ENCODE measurements around the gene PDZD11. TPM values are rescaled to one million over a fixed set of nuclear protein-coding genes. Genes with fewer than 3 reads are reported as not detected.

Gene PDZD11
- total RNA-seq, 6 experiments from 2014 or later: 12.5 to 20.9 (median 16.1) TPM

GRCh38 chrX:70264784-70265183 is 24.9 kb downstream of the PDZD11 start:
- no peaks in the 10 kb centered on the region for H3K9me3 ChIP-seq
- H3K27ac ChIP-seq: no peak overlapping the region
- WGBS (ENCODE audit: insufficient coverage, low coverage, low lambda C conversion rate, missing lambda C conversion rate): 50% methylated on average over 3 of the region's 3 CpGs
- no peak for DNase-seq
- ATAC-seq: no peak
- H3K4me3 ChIP-seq: no peak overlapping the region
- no peaks in the 10 kb centered on the region for H3K27me3 ChIP-seq
- TF ChIP-seq CTCF (IDR thresholded peaks at IDR 0.05) (no peak), POLR2A (IDR thresholded peaks at IDR 0.05) (no peak)
- H3K4me1 ChIP-seq: no peaks in the 10 kb centered on the region
- H3K36me3 ChIP-seq: no peaks in the 10 kb centered on the region
- intact Hi-C loops (cut with DNase I): no loop called here

GRCh38 chrX:70262952-70263567 is 26.7 kb downstream of the PDZD11 start:
- TF ChIP-seq POLR2A (IDR thresholded peaks at IDR 0.05) (no peak), CTCF (IDR thresholded peaks at IDR 0.05) (peak; percentile 46 to 54 (median 50))
- H3K9me3 ChIP-seq: no peaks in the 10 kb centered on the region
- no peaks in the 10 kb centered on the region for H3K27me3 ChIP-seq
- 3% methylated on average over 5 of the region's 7 CpGs for WGBS (ENCODE audit: insufficient coverage, low coverage, low lambda C conversion rate, missing lambda C conversion rate)
- H3K36me3 ChIP-seq: no peaks in the 10 kb centered on the region
- DNase-seq (peak in 1 of 3 donors; percentile 61), ATAC-seq (peak; percentile 53 to 99 (median 86))
- H3K4me3 ChIP-seq: no peak overlapping the region
- intact Hi-C loops (cut with DNase I): no loop called here
- H3K27ac ChIP-seq: no peak overlapping the region
- H3K4me1 ChIP-seq: no peaks in the 10 kb centered on the region

- H3K9me3 ChIP-seq: no peaks in the 10 kb centered on the region
- no peak within 1 kb of the TSS for H3K4me3 ChIP-seq
- TF ChIP-seq POLR2A (IDR thresholded peaks at IDR 0.05): no peak
- TF ChIP-seq CTCF (IDR thresholded peaks at IDR 0.05): no peak
- no peak within 1 kb of the TSS for H3K27ac ChIP-seq
- H3K27me3 ChIP-seq: no peaks in the 10 kb centered on the region
- DNase-seq: no peak
- WGBS (ENCODE audit: insufficient coverage, low coverage, low lambda C conversion rate, missing lambda C conversion rate): 67% methylated on average over 4 of the region's 4 CpGs
- intact Hi-C loops (cut with DNase I): no loop called here
- no peaks in the 10 kb centered on the region for H3K4me1 ChIP-seq
- H3K36me3 ChIP-seq: no peaks in the 10 kb centered on the region
- no peak for ATAC-seq
Measured at GRCh38 chrX:70260104-70260503, 29.6 kb downstream of the PDZD11 start, which contains the start of gene P2RY4. TSS of gene P2RY4 (minus strand) at chrX:70260204. CDS start at chrX:70259624, 580 bp downstream.

GRCh38 chrX:70257423-70258288 is 32.1 kb downstream of the PDZD11 start:
- ATAC-seq: no peak
- Histone ChIP-seq H3K36me3 (no peaks in the 10 kb centered on the region), H3K4me3 (no peak overlapping the region), H3K4me1 (no peaks in the 10 kb centered on the region), H3K27ac (no peak overlapping the region), H3K9me3 (no peaks in the 10 kb centered on the region), H3K27me3 (no peaks in the 10 kb centered on the region)
- 56% methylated on average over 5 of the region's 5 CpGs for WGBS (ENCODE audit: insufficient coverage, low coverage, low lambda C conversion rate, missing lambda C conversion rate)
- DNase-seq: no peak
- TF ChIP-seq CTCF (IDR thresholded peaks at IDR 0.05) (no peak), POLR2A (IDR thresholded peaks at IDR 0.05) (no peak)
- intact Hi-C loops (cut with DNase I): no loop called here
